MCF 10A (cell line): ENCODE results near the gene PCDHGA10. TPM values are rescaled to one million over a fixed set of nuclear protein-coding genes. Genes with fewer than 3 reads are reported as not detected.
"Not testable (repeated sequence)": the region's sequence is repeated elsewhere in the genome, so short reads cannot be mapped to it uniquely, and the experiment has no call there.

Source experiments
- BruUV-seq: library from RNA; stranded (reverse); fragments of 400-500 nt; replicated peaks from 2 replicates; lab custom pipeline; 2021; lab: Mats Ljungman, UMichigan
- CTCF ChIA-PET: fragments of 300-600 bp; sonication (Branson Sonifier 250); formaldehyde crosslinking; extraction: SDS; loops from one replicate; lab custom pipeline; 2021; ENCODE audit warnings: antibody characterized with exemption, inconsistent platforms; lab: Yijun Ruan, JAX
- POLR2A ChIA-PET: fragments of 300-600, 350-650 bp; sonication (Branson Sonifier 250); formaldehyde crosslinking; extraction: SDS; loops from one replicate; lab custom pipeline; 2020; ENCODE audit warnings: antibody characterized with exemption, inconsistent platforms; lab: Yijun Ruan, JAX
- DNase-seq: peaks from one replicate; pipeline ENCODE4 v3.0.0-alpha.2; 2018; ENCODE audit not compliant: unreplicated experiment
- H3K27ac Mint-ChIP-seq: one replicate; pipeline ENCODE4 v1.8.0; 2022; ENCODE audit warnings: mild to moderate bottlenecking, low read depth, mixed read lengths; ENCODE audit not compliant: unreplicated experiment
- H3K27me3 Mint-ChIP-seq: one replicate; pipeline ENCODE4 v1.8.0; 2022; ENCODE audit warnings: mixed read lengths; ENCODE audit not compliant: insufficient read depth, unreplicated experiment
- H3K36me3 Mint-ChIP-seq: one replicate; pipeline ENCODE4 v1.8.0; 2022; ENCODE audit warnings: mild to moderate bottlenecking, moderate library complexity, mixed read lengths; ENCODE audit not compliant: insufficient read depth, unreplicated experiment
- H3K4me1 Mint-ChIP-seq: one replicate; pipeline ENCODE4 v1.8.0; 2022; ENCODE audit warnings: mixed read lengths; ENCODE audit not compliant: insufficient read depth, unreplicated experiment
- H3K4me3 Mint-ChIP-seq: one replicate; pipeline ENCODE4 v1.8.0; 2022; ENCODE audit warnings: mild to moderate bottlenecking, moderate library complexity, mixed read lengths; ENCODE audit not compliant: unreplicated experiment
- H3K9me3 Mint-ChIP-seq: one replicate; pipeline ENCODE4 v1.8.0; 2022; ENCODE audit warnings: mixed read lengths; ENCODE audit not compliant: unreplicated experiment
- CTCF ChIP-seq: fragments of 200-600 bp; IDR thresholded peaks from one replicate; pipeline ENCODE4 v1.8.0; 2022; ENCODE audit warnings: antibody characterized with exemption, mild to moderate bottlenecking; ENCODE audit not compliant: unreplicated experiment
- intact Hi-C: fragments of 100-400 bp; cut with micrococcal nuclease; formaldehyde crosslinking; loops from 2 replicates; pipeline ENCODE4 v1.14.1; 2022
- total RNA-seq: library from RNA; stranded (reverse); gene quantifications from 2 replicates; pipeline ENCODE4 v1.2.3, GENCODE V29; 2022

The PCDHGA10 gene
- total RNA-seq, 1 experiment from 2014 or later = 1.4 TPM

DNA sequence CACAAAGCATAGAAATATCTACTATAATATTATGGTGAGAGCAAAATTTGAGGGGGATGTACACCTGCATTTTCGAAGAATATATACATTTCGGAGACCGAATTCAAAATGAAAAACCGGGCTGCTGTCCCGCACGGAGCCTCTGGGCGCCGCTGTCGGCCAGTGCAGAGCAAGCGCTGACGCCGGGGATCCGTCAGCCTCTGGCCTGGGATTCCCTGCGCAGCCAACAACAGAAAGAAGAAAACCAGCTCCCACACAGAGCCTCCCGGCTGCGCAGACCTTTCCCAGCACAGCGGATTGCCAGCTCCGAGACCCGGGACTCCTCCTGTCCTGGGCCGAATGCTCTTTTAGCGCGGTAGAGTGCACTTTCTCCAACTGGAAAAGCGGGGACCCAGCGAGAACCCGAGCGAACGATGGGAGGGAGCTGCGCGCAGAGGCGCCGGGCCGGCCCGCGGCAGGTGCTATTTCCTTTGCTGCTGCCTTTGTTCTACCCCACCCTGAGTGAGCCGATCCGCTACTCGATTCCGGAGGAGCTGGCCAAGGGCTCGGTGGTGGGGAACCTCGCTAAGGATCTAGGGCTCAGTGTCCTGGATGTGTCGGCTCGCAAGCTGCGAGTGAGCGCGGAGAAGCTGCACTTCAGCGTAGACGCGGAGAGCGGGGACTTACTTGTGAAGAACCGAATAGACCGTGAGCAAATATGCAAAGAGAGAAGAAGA lies 4.8 kb upstream of the PCDHGA10 start, which contains the start of gene PCDHGB6:
Gene PCDHGB6, plus strand, starts transcription at position 232 of the 716 bp plus-strand sequence. Its CDS starts 182 bp downstream, at position 414.
- intact Hi-C loops, DNase-seq, H3K27ac Mint-ChIP-seq, H3K4me1 Mint-ChIP-seq, POLR2A ChIA-PET, H3K27me3 Mint-ChIP-seq, BruUV-seq, H3K36me3 Mint-ChIP-seq, H3K4me3 Mint-ChIP-seq: not testable (repeated sequence)
- TF ChIP-seq CTCF = peak; percentile 23
- peaks cover 32% of the 10 kb centered on the region for H3K9me3 Mint-ChIP-seq
- CTCF ChIA-PET = interaction anchor here (0.6 to 1.2 kb wide), 3 partner anchors 11 to 1299 kb away, joined by 3 read pairs; no protein-coding TSS in a partner anchor

GRCh38 chr5:141409598-141410306 lies 3.0 kb upstream of the PCDHGA10 start:
- BruUV-seq = no TSS peak
- CTCF ChIA-PET = interaction anchor here (0.6 kb wide), 1 partner anchor 995 kb away, joined by 3 read pairs; no protein-coding TSS in a partner anchor
- POLR2A ChIA-PET = no interaction called here
- no peak overlapping the region for H3K27ac Mint-ChIP-seq
- no peak for TF ChIP-seq CTCF
- H3K36me3 Mint-ChIP-seq = peaks cover 5% of the 10 kb centered on the region
- intact Hi-C loops = loop anchor here (10.0 kb wide), 2 partner anchors 185 to 325 kb away; partner anchors contain the start of gene PCDHB14
- peaks cover 49% of the 10 kb centered on the region for H3K9me3 Mint-ChIP-seq
- H3K4me1 Mint-ChIP-seq = no peaks in the 10 kb centered on the region
- DNase-seq = no peak
- no peak overlapping the region for H3K4me3 Mint-ChIP-seq
- no peaks in the 10 kb centered on the region for H3K27me3 Mint-ChIP-seq

- TF ChIP-seq CTCF = no peak
- CTCF ChIA-PET = interaction anchor here (0.6 to 4.2 kb wide), 3 partner anchors 66 to 113 kb away, joined by 3 to 37 read pairs (median 4); no protein-coding TSS in a partner anchor
- Mint-ChIP-seq H3K36me3 (peaks cover 5% of the 10 kb centered on the region), H3K27ac (no peak overlapping the region), H3K27me3 (no peaks in the 10 kb centered on the region), H3K9me3 (peaks cover 41% of the 10 kb centered on the region), H3K4me1 (no peaks in the 10 kb centered on the region), H3K4me3 (no peak overlapping the region)
- POLR2A ChIA-PET = interaction anchor here (1.3 kb wide), 1 partner anchor 153 kb away, joined by 6 read pairs; no protein-coding TSS in a partner anchor
- no TSS peak for BruUV-seq
- intact Hi-C loops = loop anchor here (10.0 kb wide), 2 partner anchors 187 to 327 kb away; partner anchors contain the start of gene PCDHB14
- DNase-seq = no peak
Observed at GRCh38 chr5:141411575-141411974, 1.2 kb upstream of the PCDHGA10 start.
